Endothelial cell of umbilical vein (primary cell): Measurements from ENCODE around the gene OR6B2. TPM values are rescaled to one million over a fixed set of nuclear protein-coding genes. Genes with fewer than 3 reads are reported as not detected.

Experiments
- BruUV-seq: library from RNA; stranded (reverse); fragments of 400-500 nt; replicated peaks from 2 replicates; lab custom pipeline; 2021; lab: Mats Ljungman, UMichigan
- CTCF ChIA-PET: fragments of 300-600, 350-600 bp; sonication (Branson Sonifier 250); formaldehyde crosslinking; loops from one replicate; lab custom pipeline; 2021; ENCODE audit warnings: antibody characterized with exemption, inconsistent platforms; lab: Charles Lee
- POLR2A ChIA-PET: fragments of 300-600, 350-600 bp; sonication (Branson Sonifier 250); formaldehyde crosslinking; loops from one replicate; lab custom pipeline; 2021; ENCODE audit warnings: antibody characterized with exemption, inconsistent platforms; lab: Charles Lee
- DNase-seq: peaks from one replicate; pipeline ENCODE4 v3.0.0-alpha.2; 2011; ENCODE audit warnings: low read depth, low spot score
- FAIRE-seq: peaks from 2 replicates; lab custom pipeline; 2011; peaks lifted over from hg19 to GRCh38; lab: Jason Lieb, UNC
- H2AFZ ChIP-seq: 2 replicates; pipeline ENCODE4 v1.6.0; 2012; ENCODE audit warnings: low read depth, low read length, control low read depth, inconsistent platforms
- H3K27ac ChIP-seq: 2 replicates; pipeline ENCODE4 v1.5.1; 2011; ENCODE audit warnings: low read depth, mild to moderate bottlenecking, control low read depth, low read length, moderate library complexity; ENCODE audit not compliant: insufficient read depth
- H3K27me3 ChIP-seq, 2 experiments: 2 replicates each; pipeline versions ENCODE4 v1.6.0 to v1.6.1; 2011; ENCODE audit warnings: low read length in 2 of 2, mixed read lengths in 1 of 2; ENCODE audit not compliant: control insufficient read depth in 2 of 2, insufficient read depth in 2 of 2
- H3K36me3 ChIP-seq, 2 experiments: 2 replicates in 1 of 2; 3 replicates in 1 of 2; pipeline ENCODE4 v1.5.1; 2011; ENCODE audit warnings: low read length in 2 of 2, mild to moderate bottlenecking in 1 of 2, moderate library complexity in 1 of 2; ENCODE audit not compliant: control insufficient read depth in 2 of 2, insufficient read depth in 2 of 2; ENCODE audit errors: extremely low read depth in 1 of 2
- H3K4me1 ChIP-seq: 3 replicates; pipeline ENCODE4 v1.5.1; 2011; ENCODE audit warnings: mild to moderate bottlenecking, low read length; ENCODE audit not compliant: control insufficient read depth, insufficient read depth; ENCODE audit errors: extremely low read depth
- H3K4me2 ChIP-seq: 2 replicates; pipeline ENCODE4 v1.6.1; 2011; ENCODE audit warnings: low read length, control low read depth, mixed read lengths; ENCODE audit not compliant: insufficient read depth
- H3K4me3 ChIP-seq, 3 experiments: fragments of 200-600 bp in 1 of 3; sonication (generic), shearing (Covaris generic) in 1 of 3; replicated peaks in 1 of 3; 2 replicates each; pipeline ENCODE4 v1.5.1; 2011 to 2016; ENCODE audit warnings: control low read depth in 3 of 3, low read length in 3 of 3, mild to moderate bottlenecking in 2 of 3, inconsistent platforms in 1 of 3, low read depth in 1 of 3, moderate library complexity in 1 of 3; ENCODE audit not compliant: insufficient read depth in 1 of 3
- H3K79me2 ChIP-seq: 2 replicates; pipeline ENCODE4 v1.6.0; 2012; ENCODE audit warnings: low read length, inconsistent platforms; ENCODE audit not compliant: control insufficient read depth, insufficient read depth
- H3K9ac ChIP-seq: replicated peaks from 2 replicates; pipeline ENCODE3; 2011; ENCODE audit warnings: low read length, control low read depth; ENCODE audit not compliant: insufficient read depth; ENCODE audit errors: extremely low read depth
- H3K9me1 ChIP-seq: replicated peaks from 3 replicates; pipeline ENCODE4 v1.6.0; 2011; ENCODE audit warnings: mild to moderate bottlenecking, low read length; ENCODE audit not compliant: control insufficient read depth, insufficient read depth; ENCODE audit errors: extremely low read depth
- H3K9me3 ChIP-seq: replicated peaks from 2 replicates; pipeline ENCODE4 v1.5.1; 2012; ENCODE audit warnings: low read length, inconsistent platforms; ENCODE audit not compliant: control insufficient read depth, insufficient read depth
- H4K20me1 ChIP-seq: replicated peaks from 2 replicates; pipeline ENCODE3; 2011; ENCODE audit warnings: mild to moderate bottlenecking, low read length; ENCODE audit not compliant: control insufficient read depth, insufficient read depth; ENCODE audit errors: extremely low read depth
- CTCF ChIP-seq, 2 donors: IDR thresholded peaks; 1 replicate in 1 of 2; 2 replicates in 1 of 2; pipeline ENCODE4 v1.5.1; 2011; ENCODE audit warnings: low read length in 2 of 2, mild to moderate bottlenecking in 2 of 2, moderate library complexity in 2 of 2, control low read depth in 1 of 2, inconsistent platforms in 1 of 2, low read depth in 1 of 2; ENCODE audit not compliant: insufficient read depth in 1 of 2; ENCODE audit errors: extremely low read depth in 1 of 2
- EZH2 ChIP-seq: IDR thresholded peaks from 2 replicates; pipeline ENCODE4 v1.6.1; 2012; ENCODE audit warnings: borderline replicate concordance, low read depth, mild to moderate bottlenecking, moderate library complexity, low read length, inconsistent platforms; ENCODE audit not compliant: severe bottlenecking
- FOS ChIP-seq: IDR thresholded peaks from 2 replicates; pipeline ENCODE4 v1.6.1; 2011; ENCODE audit warnings: mild to moderate bottlenecking, low read length, moderate library complexity, borderline replicate concordance; ENCODE audit not compliant: insufficient read depth
- GATA2 ChIP-seq: IDR thresholded peaks from 2 replicates; pipeline ENCODE4 v1.7.0; 2011; ENCODE audit warnings: low read depth, mild to moderate bottlenecking, moderate library complexity, mixed read lengths, low read length; ENCODE audit not compliant: insufficient read length, insufficient read depth
- JUN ChIP-seq: IDR thresholded peaks from 2 replicates; pipeline ENCODE4 v1.6.1; 2011; ENCODE audit warnings: borderline replicate concordance, low read depth; ENCODE audit not compliant: insufficient read length, insufficient read depth
- MAX ChIP-seq: IDR thresholded peaks from 2 replicates; pipeline ENCODE4 v1.6.1; 2011; ENCODE audit not compliant: insufficient read depth, insufficient read length
- MYC ChIP-seq: IDR thresholded peaks from one replicate; pipeline ENCODE4 v1.6.1; 2011; ENCODE audit warnings: mild to moderate bottlenecking, low read depth, low read length
- POLR2A ChIP-seq: IDR thresholded peaks from 2 replicates; pipeline ENCODE4 v1.6.1; 2012; ENCODE audit warnings: low read depth, mild to moderate bottlenecking, control low read depth, low read length
- POLR2AphosphoS5 ChIP-seq: IDR thresholded peaks from 2 replicates; pipeline ENCODE4 v1.6.1; 2012; ENCODE audit warnings: low read depth, mild to moderate bottlenecking, control low read depth, low read length, moderate library complexity; ENCODE audit not compliant: insufficient read depth
- dilution Hi-C: fragments of 300-500 bp; cut with MboI; formaldehyde crosslinking; loops from one replicate; pipeline ENCODE4 v1.15.0; 2019; ENCODE audit warnings: low sequenced_read_pairs; ENCODE audit not compliant: extremely low pct_ligation_motif_present
- intact Hi-C: fragments of 100-400 bp; cut with micrococcal nuclease; formaldehyde crosslinking; loops from one replicate; pipeline ENCODE4 v1.10.0; 2022
- polyA plus RNA-seq, 4 experiments: library from polyadenylated mRNA; depleted of rRNA in 3 of 4; stranded (reverse) in 3 of 4; unstranded in 1 of 4; fragments of >200 nt; gene quantifications; 2 replicates each; pipeline versions ENCODE4 v1.2.1 to v1.2.3, GENCODE V29; 2011 to 2012; ENCODE audit warnings: missing spikeins in 1 of 4
- total RNA-seq: library from RNA; stranded (reverse); gene quantifications from 2 replicates; pipeline ENCODE4 v1.2.3, GENCODE V29; 2021

Gene OR6B2
- total and polyA plus RNA-seq, 2 donors (not counting 3 experiments of a cell fraction or from before 2014, with no cell fraction given): not detected

GRCh38 chr2:240042740-240043139 lies 12.5 kb upstream of the OR6B2 start:
- H3K36me3 ChIP-seq: no peaks in the 10 kb centered on the region
- no peak overlapping the region for H3K4me3 ChIP-seq
- dilution Hi-C loops: no loop called here
- H3K4me1 ChIP-seq: no peaks in the 10 kb centered on the region
- H2AFZ ChIP-seq: no peak overlapping the region
- TF ChIP-seq GATA2: no peak
- TF ChIP-seq MYC: no peak
- no peak for TF ChIP-seq MAX
- CTCF ChIA-PET: no interaction called here
- no peak for FAIRE-seq
- H3K79me2 ChIP-seq: no peaks in the 10 kb centered on the region
- no peak overlapping the region for H3K9ac ChIP-seq
- H3K27me3 ChIP-seq: peaks cover 0 to 2% of the 10 kb centered on the region in 2 experiments
- intact Hi-C loops: no loop called here
- BruUV-seq: no TSS peak
- H3K9me1 ChIP-seq: no peaks in the 10 kb centered on the region
- no peak for DNase-seq
- H3K4me2 ChIP-seq: no peak overlapping the region
- POLR2A ChIA-PET: no interaction called here
- no peak overlapping the region for H3K27ac ChIP-seq
- no peaks in the 10 kb centered on the region for H3K9me3 ChIP-seq
- no peaks in the 10 kb centered on the region for H4K20me1 ChIP-seq

- no peaks in the 10 kb centered on the region for H3K4me1 ChIP-seq
- no peak overlapping the region for H3K9ac ChIP-seq
- FAIRE-seq (no peak), DNase-seq (no peak)
- intact Hi-C loops: no loop called here
- H3K4me3 ChIP-seq: no peak overlapping the region
- no peaks in the 10 kb centered on the region for H3K9me1 ChIP-seq
- ChIA-PET CTCF (no interaction called here), POLR2A (no interaction called here)
- dilution Hi-C loops: no loop called here
- no peaks in the 10 kb centered on the region for H3K79me2 ChIP-seq
- H3K4me2 ChIP-seq: no peak overlapping the region
- TF ChIP-seq MYC (no peak), CTCF (IDR thresholded peaks at IDR 0.05; ENCODE audit: extremely low read depth in 1 of 2, insufficient read depth in 1 of 2, low read depth in 1 of 2, low read length in 2 of 2) (no peak), GATA2 (no peak), POLR2AphosphoS5 (no peak), EZH2 (no peak), FOS (no peak), JUN (no peak), MAX (no peak), POLR2A (no peak)
- H3K9me3 ChIP-seq: no peaks in the 10 kb centered on the region
- no peaks in the 10 kb centered on the region for H3K36me3 ChIP-seq
- no peaks in the 10 kb centered on the region for H4K20me1 ChIP-seq
- H2AFZ ChIP-seq: no peak overlapping the region
- no TSS peak for BruUV-seq
- H3K27me3 ChIP-seq: peaks cover 0 to 8% of the 10 kb centered on the region in 2 experiments
- H3K27ac ChIP-seq: no peak overlapping the region
Observed at GRCh38 chr2:240041363-240041762, 11.1 kb upstream of the OR6B2 start.
